C1 segment of cervical spinal cord (tissue), 14 donors: ENCODE measurements around the gene ZNF624.
A peak's percentile ranks its signal among the peaks of the same experiment; 100 is the strongest.

ENCODE experiments used
- DNase-seq, 14 donors: peaks; one replicate each; lab custom pipeline; 2025; lab: John Stamatoyannopoulos, UW

ZNF624 gene

GRCh38 chr17:16593356-16594102, 60.1 kb downstream of the ZNF624 start:
- no peak for DNase-seq

- DNase-seq, result peak; percentile 35 to 94 (median 84)
These were observed 64.3 kb downstream of the ZNF624 start for GRCh38 chr17:16589097-16589969.

GRCh38 chr17:16585796-16586195, 67.9 kb downstream of the ZNF624 start:
- no peak for DNase-seq

GRCh38 chr17:16584273-16584995, 69.2 kb downstream of the ZNF624 start:
- peak; percentile 23 to 93 (median 87) for DNase-seq

GRCh38 chr17:16583781-16584180, 69.9 kb downstream of the ZNF624 start:
- no peak for DNase-seq

- DNase-seq, result no peak
These were observed 80.2 kb downstream of the ZNF624 start for GRCh38 chr17:16573466-16573865.
